ENCODE measurements around the gene GOLGA8M. TPM values are rescaled to one million over a fixed set of nuclear protein-coding genes. Genes with fewer than 3 reads are reported as not detected.
A peak's percentile ranks its signal among the peaks of the same experiment; 100 is the strongest.
"Not testable (repeated sequence)": the region's sequence is repeated elsewhere in the genome, so short reads cannot be mapped to it uniquely, and the experiment has no call there.

GOLGA8M gene
- total and polyA plus RNA-seq, 5 donors: 0.91 to 4.0 (median 3.0) TPM

DNA sequence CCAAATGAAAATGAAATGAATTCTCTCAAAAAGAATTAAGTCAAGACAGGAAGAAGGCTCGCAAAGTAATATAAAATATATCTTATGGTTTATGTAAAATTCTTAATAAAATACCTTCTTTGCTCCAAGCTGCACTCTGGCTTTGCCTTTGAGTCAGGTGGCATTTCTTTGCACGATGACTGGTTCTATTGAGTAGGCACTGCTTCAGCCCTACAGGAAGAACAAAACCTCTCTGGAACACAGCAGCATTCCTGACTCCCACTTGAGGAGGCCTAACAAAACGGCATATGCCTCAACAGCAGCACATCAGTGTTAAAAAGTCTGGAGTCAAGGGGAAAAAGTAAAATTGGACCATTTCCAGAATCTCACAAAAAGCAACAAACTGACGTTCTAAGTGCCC lies 7.4 kb upstream of the GOLGA8M start:
- WGBS: 65% methylated on average over 4 of the region's 4 CpGs
- H3K4me1 ChIP-seq (ENCODE audit: control insufficient read depth, insufficient read depth, low read length); ATAC-seq; DNase-seq; H3K27ac ChIP-seq (ENCODE audit: low read length); H3K4me3 ChIP-seq (ENCODE audit: low read length); H3K9me3 ChIP-seq (ENCODE audit: control insufficient read depth, low read length); H3K27me3 ChIP-seq (ENCODE audit: control insufficient read depth, insufficient read depth); intact Hi-C loops (cut with DNase I): not testable (repeated sequence)

DNA sequence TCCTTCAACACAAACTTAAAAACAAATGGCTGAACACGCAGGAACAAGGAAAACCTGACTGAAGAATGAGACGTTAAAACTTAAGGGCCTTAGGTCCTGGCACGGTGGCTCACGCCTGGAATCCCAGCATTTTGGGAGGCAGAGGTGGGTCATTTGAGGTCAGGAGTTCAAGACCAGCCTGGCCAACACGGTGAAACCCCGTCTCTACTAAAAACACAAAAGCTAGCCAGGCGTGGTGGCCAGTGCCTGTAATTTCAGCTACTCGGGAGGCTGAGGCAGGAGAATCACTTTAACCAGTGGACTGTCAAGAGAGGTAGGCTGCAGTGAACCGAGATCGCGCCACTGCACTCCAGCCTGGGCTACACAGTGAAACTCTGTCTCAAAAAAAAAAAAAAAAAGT lies 6.4 kb upstream of the GOLGA8M start:
- H3K27me3 ChIP-seq (ENCODE audit: control insufficient read depth, insufficient read depth); H3K4me3 ChIP-seq (ENCODE audit: low read length); intact Hi-C loops (cut with DNase I); DNase-seq; ATAC-seq; H3K4me1 ChIP-seq (ENCODE audit: control insufficient read depth, insufficient read depth, low read length); H3K9me3 ChIP-seq (ENCODE audit: control insufficient read depth, low read length); H3K27ac ChIP-seq (ENCODE audit: low read length): not testable (repeated sequence)
- WGBS: 88% methylated on average over 11 of the region's 11 CpGs

DNA sequence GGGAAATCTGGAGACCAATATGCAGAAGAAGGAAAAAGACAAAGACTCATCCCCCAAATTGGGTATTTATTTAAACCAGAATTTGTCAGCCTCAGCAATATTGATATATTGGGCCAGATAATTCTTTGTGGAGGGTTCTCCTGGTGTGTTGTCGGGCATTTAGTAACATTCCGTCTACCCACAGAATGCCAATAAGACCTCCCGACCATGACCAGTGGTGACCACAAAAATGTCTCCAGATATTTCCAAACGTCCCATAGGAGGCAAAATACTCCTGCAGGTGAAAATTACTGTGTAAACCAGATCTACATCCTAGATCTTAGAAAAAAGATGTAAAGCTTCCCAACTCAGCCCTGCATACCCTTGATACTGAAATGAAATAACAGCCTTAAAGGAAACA lies 2.0 kb upstream of the GOLGA8M start:
- H3K4me1 ChIP-seq (ENCODE audit: control insufficient read depth, insufficient read depth, low read length); DNase-seq; ATAC-seq; H3K4me3 ChIP-seq (ENCODE audit: low read length); H3K27me3 ChIP-seq (ENCODE audit: control insufficient read depth, insufficient read depth); H3K9me3 ChIP-seq (ENCODE audit: control insufficient read depth, low read length); H3K27ac ChIP-seq (ENCODE audit: low read length); intact Hi-C loops (cut with DNase I): not testable (repeated sequence)
- 88% methylated on average over 4 of the region's 4 CpGs for WGBS

DNA sequence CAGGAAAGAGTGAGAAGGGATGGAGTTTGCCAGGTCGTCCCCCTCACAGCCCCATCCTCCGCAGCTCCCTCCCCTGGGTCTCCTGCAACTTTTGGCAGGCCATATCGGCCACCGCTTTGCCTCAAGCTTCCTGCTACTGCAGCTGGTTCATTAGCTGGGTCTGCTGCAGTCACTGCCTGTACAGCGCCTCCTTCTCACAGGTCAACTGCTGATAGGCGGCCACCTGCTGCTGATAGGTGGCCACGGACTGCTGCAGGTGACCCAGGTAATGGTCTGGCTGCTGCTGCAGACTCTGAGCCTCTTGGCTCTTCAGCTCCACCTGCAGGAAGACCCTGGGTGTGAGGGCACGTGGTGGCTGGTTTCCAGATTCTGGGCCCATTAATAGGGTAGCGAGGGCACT lies 8.3 kb downstream of the GOLGA8M start:
- WGBS: 64% methylated on average over 7 of the region's 9 CpGs
- DNase-seq; H3K4me1 ChIP-seq (ENCODE audit: control insufficient read depth, insufficient read depth, low read length); H3K27me3 ChIP-seq (ENCODE audit: control insufficient read depth, insufficient read depth); intact Hi-C loops (cut with DNase I); H3K27ac ChIP-seq (ENCODE audit: low read length); H3K9me3 ChIP-seq (ENCODE audit: control insufficient read depth, low read length); ATAC-seq; H3K4me3 ChIP-seq (ENCODE audit: low read length): not testable (repeated sequence)

DNA sequence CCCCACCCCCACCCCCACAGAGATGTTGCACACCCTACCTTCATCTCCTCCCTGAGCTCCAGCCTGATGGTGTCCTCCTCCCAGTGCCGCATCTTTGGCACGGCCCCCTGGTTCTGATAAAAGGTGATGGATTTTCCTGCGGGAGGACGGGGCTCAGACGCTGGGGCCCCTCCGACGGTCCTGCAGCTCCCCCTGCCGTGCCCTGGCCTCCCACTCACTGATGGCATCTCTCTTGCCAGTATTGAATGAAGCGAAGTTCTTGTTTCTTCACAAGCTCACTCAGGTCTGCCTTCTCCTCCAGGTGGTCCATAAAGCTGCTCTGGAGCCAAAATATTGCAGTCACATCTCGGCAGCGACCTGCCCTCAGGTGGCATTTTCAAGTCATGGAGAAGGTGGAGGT lies 9.8 kb downstream of the GOLGA8M start:
- H3K9me3 ChIP-seq (ENCODE audit: control insufficient read depth, low read length); H3K4me3 ChIP-seq (ENCODE audit: low read length); DNase-seq; H3K27me3 ChIP-seq (ENCODE audit: control insufficient read depth, insufficient read depth); ATAC-seq; H3K4me1 ChIP-seq (ENCODE audit: control insufficient read depth, insufficient read depth, low read length); intact Hi-C loops (cut with DNase I); H3K27ac ChIP-seq (ENCODE audit: low read length): not testable (repeated sequence)
- 47% methylated on average over 11 of the region's 11 CpGs for whole genome bisulfite sequencing

DNA sequence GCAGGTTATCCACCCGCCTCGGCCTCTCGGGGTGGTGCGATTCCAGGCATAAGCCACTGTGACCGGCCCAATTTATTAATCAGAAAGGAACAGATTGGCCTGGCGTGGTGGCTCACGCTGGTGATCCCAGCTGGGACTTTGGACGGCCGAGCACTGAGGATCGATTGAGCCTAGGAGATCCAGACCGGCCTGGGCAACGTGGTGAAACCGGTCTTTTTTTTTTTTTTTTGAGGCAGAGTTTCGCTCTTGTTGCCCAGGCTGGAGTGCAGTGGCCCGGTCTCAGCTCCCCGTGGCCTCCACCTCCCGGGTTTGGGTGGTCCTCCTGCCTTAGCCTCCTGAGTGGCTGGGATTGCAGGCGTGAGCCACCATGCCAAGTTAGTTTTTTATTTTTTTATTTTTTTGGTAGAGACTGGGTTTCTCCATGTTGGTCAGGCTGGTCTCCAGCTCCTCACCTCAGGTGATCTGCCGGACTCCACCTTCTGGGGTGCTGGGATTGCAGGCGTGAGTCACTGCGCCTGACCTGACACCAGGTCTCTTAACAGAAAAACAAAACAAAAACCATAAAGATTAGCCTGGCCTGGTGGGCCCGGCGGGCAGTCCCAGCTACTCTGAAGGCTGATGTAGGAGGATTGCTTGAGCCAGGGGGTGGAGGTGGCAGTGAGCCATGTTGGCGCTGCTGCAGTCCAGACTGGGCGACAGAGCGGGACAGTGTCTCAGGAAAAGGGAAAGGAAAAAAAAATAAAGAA lies 18.0 kb downstream of the GOLGA8M start:
- intact Hi-C loops (cut with DNase I); H3K4me3 ChIP-seq (ENCODE audit: low read length); H3K27me3 ChIP-seq (ENCODE audit: control insufficient read depth, insufficient read depth); H3K9me3 ChIP-seq (ENCODE audit: control insufficient read depth, low read length); ATAC-seq; DNase-seq; H3K4me1 ChIP-seq (ENCODE audit: control insufficient read depth, insufficient read depth, low read length); H3K27ac ChIP-seq (ENCODE audit: low read length): not testable (repeated sequence)
- 91% methylated on average over 26 of the region's 26 CpGs for WGBS

DNA sequence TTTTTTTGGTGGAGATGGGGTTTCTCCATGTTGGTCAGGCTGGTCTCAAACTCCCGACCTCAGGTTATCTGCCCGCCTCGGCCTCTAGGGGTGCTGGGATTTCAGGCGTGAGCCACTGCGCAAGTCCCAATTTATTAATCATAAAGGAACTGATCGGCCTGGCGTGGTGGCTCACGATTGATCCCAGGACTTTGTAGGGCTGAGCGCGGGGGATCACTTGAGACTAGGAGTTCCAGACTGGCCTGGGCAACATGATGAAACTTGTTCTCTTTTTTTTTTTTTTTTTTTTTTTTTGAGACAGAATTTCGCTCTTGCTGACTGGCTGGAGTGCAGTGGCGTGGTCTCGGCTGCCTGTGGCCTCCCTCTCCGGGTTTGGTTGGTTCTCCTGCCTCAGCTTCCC lies 19.2 kb downstream of the GOLGA8M start:
- H3K4me3 ChIP-seq (ENCODE audit: low read length); DNase-seq; H3K27ac ChIP-seq (ENCODE audit: low read length); H3K9me3 ChIP-seq (ENCODE audit: control insufficient read depth, low read length); H3K27me3 ChIP-seq (ENCODE audit: control insufficient read depth, insufficient read depth); H3K4me1 ChIP-seq (ENCODE audit: control insufficient read depth, insufficient read depth, low read length); ATAC-seq; intact Hi-C loops (cut with DNase I): not testable (repeated sequence)
- 95% methylated on average over 13 of the region's 14 CpGs for WGBS

DNA sequence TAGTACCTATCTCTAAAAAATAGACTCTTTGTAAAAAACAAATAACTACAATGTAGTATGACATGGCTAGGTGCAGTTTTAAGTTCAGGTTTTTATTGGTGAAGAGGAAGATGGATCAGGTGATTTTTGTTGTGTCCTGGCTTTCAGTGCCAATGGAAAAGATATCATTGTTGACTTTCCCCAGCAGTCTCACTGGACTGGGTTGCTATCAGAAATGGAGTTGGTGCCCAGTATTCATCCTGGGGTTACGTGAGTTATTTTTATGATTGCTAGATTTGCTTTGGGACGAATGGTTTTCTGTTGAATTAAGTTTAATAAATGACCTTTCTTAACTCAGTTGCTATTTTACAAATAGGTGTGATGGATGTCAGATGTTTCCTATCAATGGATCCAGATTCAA lies 38.7 kb downstream of the GOLGA8M start:
- H3K27me3 ChIP-seq (ENCODE audit: control insufficient read depth, insufficient read depth); H3K9me3 ChIP-seq (ENCODE audit: control insufficient read depth, low read length); intact Hi-C loops (cut with DNase I); DNase-seq; H3K4me3 ChIP-seq (ENCODE audit: low read length); H3K27ac ChIP-seq (ENCODE audit: low read length); H3K4me1 ChIP-seq (ENCODE audit: control insufficient read depth, insufficient read depth, low read length); ATAC-seq: not testable (repeated sequence)
- no CpG with 5 or more reads among the region's 2 CpGs for WGBS

DNA sequence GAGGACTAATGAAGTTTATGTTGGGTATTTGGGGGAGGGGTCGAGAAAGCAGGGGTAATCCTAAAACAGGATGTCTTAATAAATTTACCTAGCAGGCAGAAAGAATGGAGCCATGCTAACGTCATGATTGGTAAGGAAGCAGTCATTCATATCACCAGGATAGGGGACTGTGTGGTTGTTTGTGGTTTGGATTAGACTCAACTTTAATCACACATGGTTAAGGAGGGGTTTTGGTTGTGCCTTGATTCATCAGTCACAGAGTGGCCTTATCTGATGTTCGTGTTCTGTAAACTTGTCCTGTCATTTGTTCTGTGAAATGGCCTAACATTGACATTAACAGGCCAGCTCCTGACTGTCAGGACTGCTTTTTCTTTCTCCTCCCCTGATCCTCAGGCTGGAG lies 40.1 kb downstream of the GOLGA8M start:
- intact Hi-C loops (cut with DNase I); ATAC-seq; DNase-seq; H3K4me1 ChIP-seq (ENCODE audit: control insufficient read depth, insufficient read depth, low read length); H3K9me3 ChIP-seq (ENCODE audit: control insufficient read depth, low read length); H3K27ac ChIP-seq (ENCODE audit: low read length); H3K27me3 ChIP-seq (ENCODE audit: control insufficient read depth, insufficient read depth); H3K4me3 ChIP-seq (ENCODE audit: low read length): not testable (repeated sequence)
- no CpG with 5 or more reads among the region's 3 CpGs for WGBS

DNA sequence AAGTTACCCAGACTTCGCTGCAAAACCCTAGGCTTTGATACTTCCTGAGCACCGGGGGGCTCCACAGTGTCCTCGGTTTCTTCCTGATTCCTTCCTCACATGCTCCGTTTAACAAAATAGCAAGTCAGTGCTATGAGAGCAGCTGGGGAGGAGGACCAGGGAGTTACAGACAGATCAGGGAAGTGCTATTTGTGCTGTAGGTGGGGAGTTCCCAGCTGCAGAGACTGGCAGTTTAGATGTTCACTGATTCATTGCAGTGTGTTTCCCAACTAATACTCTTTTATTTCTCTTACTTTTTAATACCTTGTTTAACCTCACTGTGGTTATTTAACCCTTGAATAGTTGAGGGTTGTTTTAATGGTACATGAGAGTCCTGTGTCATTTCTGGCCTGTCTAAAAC lies 45.8 kb downstream of the GOLGA8M start:
- H3K9me3 ChIP-seq (ENCODE audit: control insufficient read depth, low read length); H3K4me3 ChIP-seq (ENCODE audit: low read length); H3K27ac ChIP-seq (ENCODE audit: low read length); H3K27me3 ChIP-seq (ENCODE audit: control insufficient read depth, insufficient read depth); H3K4me1 ChIP-seq (ENCODE audit: control insufficient read depth, insufficient read depth, low read length); DNase-seq; intact Hi-C loops (cut with DNase I); ATAC-seq: not testable (repeated sequence)
- WGBS: no CpG with 5 or more reads among the region's 4 CpGs

DNA sequence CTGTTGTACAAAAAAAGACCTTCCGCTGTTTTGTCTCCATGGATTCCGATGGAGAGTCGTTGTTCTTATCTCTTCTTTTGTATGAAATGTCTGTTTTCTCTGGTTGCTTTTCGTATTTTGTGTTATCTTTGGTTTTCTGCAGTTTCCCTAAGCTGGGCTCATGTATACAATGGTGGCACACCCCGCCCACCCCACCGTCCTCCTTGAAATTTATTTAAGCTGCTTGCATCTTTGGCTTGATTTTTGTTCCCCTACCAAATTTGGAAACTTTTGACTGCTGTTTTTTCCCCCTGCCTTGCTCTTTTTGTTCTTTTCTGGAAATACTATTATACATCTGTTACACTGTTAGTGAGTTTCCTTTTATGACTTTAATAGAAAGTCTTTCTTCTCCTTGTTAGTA lies 47.6 kb downstream of the GOLGA8M start:
- H3K27ac ChIP-seq (ENCODE audit: low read length); H3K4me3 ChIP-seq (ENCODE audit: low read length); H3K4me1 ChIP-seq (ENCODE audit: control insufficient read depth, insufficient read depth, low read length); DNase-seq; H3K9me3 ChIP-seq (ENCODE audit: control insufficient read depth, low read length); H3K27me3 ChIP-seq (ENCODE audit: control insufficient read depth, insufficient read depth); intact Hi-C loops (cut with DNase I): not testable (repeated sequence)
- peak in 1 of 2 donors; percentile 9 for ATAC-seq
- WGBS: 76% methylated on average over 6 of the region's 6 CpGs

DNA sequence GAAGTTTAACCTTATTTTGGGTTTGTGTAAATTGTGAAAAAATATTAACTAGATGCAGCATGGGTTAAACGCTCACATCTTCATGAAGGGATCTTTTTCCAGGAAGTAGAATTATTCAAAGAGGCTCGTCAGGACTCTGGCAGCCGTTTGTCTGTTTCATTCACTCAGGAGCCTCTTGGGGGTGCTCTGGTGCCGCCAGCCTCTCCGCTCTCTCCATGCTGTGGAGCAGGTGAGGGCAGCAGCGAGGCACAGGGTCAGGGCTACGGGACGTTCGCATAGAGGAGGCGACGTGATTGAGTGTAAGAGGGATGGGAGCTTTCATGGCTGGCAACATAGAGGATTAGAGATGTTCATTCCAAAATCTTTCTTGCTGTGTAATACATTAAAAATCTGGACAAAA lies 48.5 kb downstream of the GOLGA8M start:
- H3K4me1 ChIP-seq (ENCODE audit: control insufficient read depth, insufficient read depth, low read length); intact Hi-C loops (cut with DNase I); H3K27ac ChIP-seq (ENCODE audit: low read length); H3K4me3 ChIP-seq (ENCODE audit: low read length); H3K9me3 ChIP-seq (ENCODE audit: control insufficient read depth, low read length); DNase-seq; H3K27me3 ChIP-seq (ENCODE audit: control insufficient read depth, insufficient read depth): not testable (repeated sequence)
- WGBS: no CpG with 5 or more reads among the region's 11 CpGs
- ATAC-seq: peak; percentile 58

Measured in right cardiac atrium (tissue), 5 donors.